ENCODE data around the gene C1orf35.

Gene C1orf35

DNA sequence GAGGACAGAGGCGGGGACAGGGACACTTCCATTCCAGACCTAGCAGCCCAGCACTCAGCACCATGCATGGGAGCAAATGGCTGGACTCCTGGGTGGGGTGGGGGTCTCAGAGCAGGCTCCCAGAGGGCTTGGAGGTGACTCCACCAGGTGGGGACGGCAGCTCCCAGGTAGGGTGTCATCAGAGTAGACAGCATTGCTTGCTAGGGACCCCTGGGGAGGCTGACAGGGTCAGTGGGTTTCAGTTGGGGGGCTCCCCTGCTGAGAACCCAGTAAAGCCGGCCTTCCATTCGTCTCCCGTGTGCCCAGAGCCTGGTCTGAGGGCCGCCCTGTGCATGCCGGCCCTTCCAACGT, 41.8 kb upstream of the C1orf35 start:
- TF ChIP-seq FOXM1 (IDR thresholded peaks at IDR 0.05; ENCODE audit: borderline replicate concordance, low read depth) (no peak), TAF1 (IDR thresholded peaks at IDR 0.05; ENCODE audit: low read depth) (no peak)
- TF ChIP-seq, protein P1, sequence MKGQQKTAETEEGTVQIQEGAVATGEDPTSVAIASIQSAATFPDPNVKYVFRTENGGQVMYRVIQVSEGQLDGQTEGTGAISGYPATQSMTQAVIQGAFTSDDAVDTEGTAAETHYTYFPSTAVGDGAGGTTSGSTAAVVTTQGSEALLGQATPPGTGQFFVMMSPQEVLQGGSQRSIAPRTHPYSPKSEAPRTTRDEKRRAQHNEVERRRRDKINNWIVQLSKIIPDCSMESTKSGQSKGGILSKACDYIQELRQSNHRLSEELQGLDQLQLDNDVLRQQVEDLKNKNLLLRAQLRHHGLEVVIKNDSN (IDR thresholded peaks at IDR 0.05) = no peak

DNA sequence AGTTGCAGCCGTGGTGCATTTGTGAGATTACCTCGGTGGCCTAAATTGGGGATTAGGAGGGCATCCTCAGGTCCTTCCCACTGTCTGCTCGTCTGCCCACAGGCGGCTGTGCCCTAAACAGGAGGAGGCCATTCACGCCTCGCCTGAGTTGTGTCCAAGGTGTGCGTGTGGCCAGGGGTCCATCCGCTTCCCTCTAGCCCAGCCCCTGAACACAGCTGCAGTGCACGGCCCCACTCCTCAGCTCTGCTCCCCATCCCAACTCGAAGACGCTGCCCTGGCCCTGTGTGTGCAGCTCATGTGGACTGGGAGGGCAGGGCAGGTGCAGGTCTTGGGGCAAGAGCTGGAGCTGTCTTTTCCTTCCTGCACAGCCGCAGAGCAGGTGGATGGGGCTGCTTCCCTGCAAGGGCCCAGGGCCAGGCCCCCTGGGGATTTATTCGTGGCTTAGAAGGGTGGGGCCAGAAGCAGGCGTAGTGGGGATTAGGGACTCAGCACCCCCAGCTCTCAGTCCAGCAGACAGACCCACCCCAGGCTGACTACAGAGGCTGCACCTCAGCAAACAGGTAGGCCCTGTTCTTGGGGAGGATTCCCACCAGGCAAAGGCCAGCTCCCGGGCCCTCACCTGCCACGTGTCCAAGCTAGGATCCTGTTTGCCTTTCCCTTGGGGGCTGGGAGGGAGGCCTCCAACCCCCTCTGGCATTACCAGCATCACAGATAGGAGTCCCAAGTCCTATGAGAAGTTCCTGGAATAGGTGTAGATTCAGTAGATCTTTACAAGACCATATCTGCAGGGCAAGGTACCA, 41.3 kb upstream of the C1orf35 start:
- no peak for TF ChIP-seq RAD21 (IDR thresholded peaks at IDR 0.05; ENCODE audit: low read depth)
- TF ChIP-seq ZBTB7A (IDR thresholded peaks at IDR 0.05; ENCODE audit: low read depth) = no peak
- no peak for TF ChIP-seq FOXM1 (IDR thresholded peaks at IDR 0.05; ENCODE audit: borderline replicate concordance, low read depth)
- TF ChIP-seq TAF1 (IDR thresholded peaks at IDR 0.05; ENCODE audit: low read depth) = no peak
- TF ChIP-seq, protein P2, sequence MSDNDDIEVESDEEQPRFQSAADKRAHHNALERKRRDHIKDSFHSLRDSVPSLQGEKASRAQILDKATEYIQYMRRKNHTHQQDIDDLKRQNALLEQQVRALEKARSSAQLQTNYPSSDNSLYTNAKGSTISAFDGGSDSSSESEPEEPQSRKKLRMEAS (IDR thresholded peaks at IDR 0.05) = no peak
- no peak for TF ChIP-seq CREB1 (IDR thresholded peaks at IDR 0.05; ENCODE audit: low read depth)
- no peak for TF ChIP-seq YY1 (IDR thresholded peaks at IDR 0.05; ENCODE audit: low read depth)
- no peak for TF ChIP-seq TEAD4 (IDR thresholded peaks at IDR 0.05)
- TF ChIP-seq EGR1 (IDR thresholded peaks at IDR 0.05) = no peak
- no peak for TF ChIP-seq NFIC (IDR thresholded peaks at IDR 0.05)

DNA sequence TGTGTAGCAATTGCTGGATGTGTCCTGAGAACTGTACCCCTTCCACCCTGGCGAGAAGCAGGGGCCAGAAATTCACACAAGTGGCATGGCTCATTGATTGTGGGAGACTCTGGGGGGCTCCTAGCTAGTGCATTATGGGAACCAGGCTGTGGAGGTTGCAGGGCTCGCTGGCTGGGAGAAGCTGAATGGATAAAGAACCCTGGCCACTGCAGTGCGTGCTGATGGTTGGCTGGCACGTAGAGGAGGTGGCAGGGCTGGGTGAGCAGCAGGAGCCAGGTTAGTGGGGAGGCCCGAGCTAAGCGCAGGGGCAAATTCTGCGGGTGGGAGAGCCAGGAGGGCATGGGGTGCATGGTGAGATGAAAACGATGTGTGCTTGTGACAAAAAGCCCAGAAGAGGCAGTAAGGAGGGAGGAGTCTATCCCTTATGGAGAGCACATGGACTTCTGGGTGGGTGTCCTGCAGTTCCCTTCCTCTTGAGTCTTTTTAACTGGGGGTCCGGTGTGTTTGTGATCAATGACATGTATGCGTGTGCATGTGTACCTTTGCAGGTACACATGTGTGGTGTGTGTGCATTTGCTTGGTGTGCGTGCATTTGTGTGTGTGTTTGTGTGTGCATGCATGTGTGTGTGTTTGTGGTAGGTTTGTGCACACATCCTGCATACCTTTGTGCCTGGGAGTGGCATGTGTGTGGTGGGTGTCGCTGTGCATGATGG, 40.5 kb upstream of the C1orf35 start:
- TF ChIP-seq, protein P2 (IDR thresholded peaks at IDR 0.05) = no peak
- TF ChIP-seq YY1 (IDR thresholded peaks at IDR 0.05; ENCODE audit: low read depth) = no peak
- TF ChIP-seq EGR1 (IDR thresholded peaks at IDR 0.05) = no peak
- TF ChIP-seq, protein P1 (IDR thresholded peaks at IDR 0.05) = no peak
- no peak for TF ChIP-seq TAF1 (IDR thresholded peaks at IDR 0.05; ENCODE audit: low read depth)
- no peak for TF ChIP-seq RAD21 (IDR thresholded peaks at IDR 0.05; ENCODE audit: low read depth)
- TF ChIP-seq TEAD4 (IDR thresholded peaks at IDR 0.05) = no peak
- TF ChIP-seq TCF12 (IDR thresholded peaks at IDR 0.05; ENCODE audit: low read depth) = no peak
- TF ChIP-seq FOXM1 (IDR thresholded peaks at IDR 0.05; ENCODE audit: borderline replicate concordance, low read depth) = no peak
- TF ChIP-seq, protein P3, sequence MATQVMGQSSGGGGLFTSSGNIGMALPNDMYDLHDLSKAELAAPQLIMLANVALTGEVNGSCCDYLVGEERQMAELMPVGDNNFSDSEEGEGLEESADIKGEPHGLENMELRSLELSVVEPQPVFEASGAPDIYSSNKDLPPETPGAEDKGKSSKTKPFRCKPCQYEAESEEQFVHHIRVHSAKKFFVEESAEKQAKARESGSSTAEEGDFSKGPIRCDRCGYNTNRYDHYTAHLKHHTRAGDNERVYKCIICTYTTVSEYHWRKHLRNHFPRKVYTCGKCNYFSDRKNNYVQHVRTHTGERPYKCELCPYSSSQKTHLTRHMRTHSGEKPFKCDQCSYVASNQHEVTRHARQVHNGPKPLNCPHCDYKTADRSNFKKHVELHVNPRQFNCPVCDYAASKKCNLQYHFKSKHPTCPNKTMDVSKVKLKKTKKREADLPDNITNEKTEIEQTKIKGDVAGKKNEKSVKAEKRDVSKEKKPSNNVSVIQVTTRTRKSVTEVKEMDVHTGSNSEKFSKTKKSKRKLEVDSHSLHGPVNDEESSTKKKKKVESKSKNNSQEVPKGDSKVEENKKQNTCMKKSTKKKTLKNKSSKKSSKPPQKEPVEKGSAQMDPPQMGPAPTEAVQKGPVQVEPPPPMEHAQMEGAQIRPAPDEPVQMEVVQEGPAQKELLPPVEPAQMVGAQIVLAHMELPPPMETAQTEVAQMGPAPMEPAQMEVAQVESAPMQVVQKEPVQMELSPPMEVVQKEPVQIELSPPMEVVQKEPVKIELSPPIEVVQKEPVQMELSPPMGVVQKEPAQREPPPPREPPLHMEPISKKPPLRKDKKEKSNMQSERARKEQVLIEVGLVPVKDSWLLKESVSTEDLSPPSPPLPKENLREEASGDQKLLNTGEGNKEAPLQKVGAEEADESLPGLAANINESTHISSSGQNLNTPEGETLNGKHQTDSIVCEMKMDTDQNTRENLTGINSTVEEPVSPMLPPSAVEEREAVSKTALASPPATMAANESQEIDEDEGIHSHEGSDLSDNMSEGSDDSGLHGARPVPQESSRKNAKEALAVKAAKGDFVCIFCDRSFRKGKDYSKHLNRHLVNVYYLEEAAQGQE (IDR thresholded peaks at IDR 0.05; ENCODE audit: low read depth) = no peak
- TF ChIP-seq NFIC (IDR thresholded peaks at IDR 0.05) = no peak
- no peak for TF ChIP-seq CEBPB (IDR thresholded peaks at IDR 0.05)
- no peak for TF ChIP-seq EP300 (IDR thresholded peaks at IDR 0.05; ENCODE audit: borderline replicate concordance)
- no peak for TF ChIP-seq ZBTB7A (IDR thresholded peaks at IDR 0.05; ENCODE audit: low read depth)
- TF ChIP-seq CREB1 (IDR thresholded peaks at IDR 0.05; ENCODE audit: low read depth) = no peak

DNA sequence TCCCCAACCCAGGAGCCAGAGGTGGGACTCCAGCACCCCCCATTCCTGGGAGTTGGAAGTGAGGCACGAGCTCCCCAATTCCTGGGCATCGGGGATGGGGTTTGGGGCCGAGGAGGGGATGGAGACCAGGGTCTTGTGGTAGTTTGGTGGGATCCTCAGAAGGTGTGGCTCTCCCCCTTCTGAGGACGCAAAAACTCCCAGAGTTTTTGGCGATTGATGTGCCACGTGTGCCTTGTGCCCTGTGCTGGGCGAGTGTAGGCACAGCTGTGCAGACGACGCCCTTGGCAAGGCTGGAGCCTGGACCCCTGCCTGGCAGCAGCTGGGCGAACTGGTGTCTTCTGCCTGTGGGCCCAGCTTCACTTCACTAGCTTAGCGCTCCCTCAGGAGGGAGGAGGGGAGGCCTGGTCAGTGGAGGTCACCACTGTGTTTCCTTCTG, 39.6 kb upstream of the C1orf35 start:
- TF ChIP-seq, protein P1 (IDR thresholded peaks at IDR 0.05) = no peak
- TF ChIP-seq TAF1 (IDR thresholded peaks at IDR 0.05; ENCODE audit: low read depth) (no peak), RAD21 (IDR thresholded peaks at IDR 0.05; ENCODE audit: low read depth) (no peak), FOXM1 (IDR thresholded peaks at IDR 0.05; ENCODE audit: borderline replicate concordance, low read depth) (no peak), NFIC (IDR thresholded peaks at IDR 0.05) (no peak), ZBTB7A (IDR thresholded peaks at IDR 0.05; ENCODE audit: low read depth) (no peak), CREB1 (IDR thresholded peaks at IDR 0.05; ENCODE audit: low read depth) (no peak), TEAD4 (IDR thresholded peaks at IDR 0.05) (no peak), EGR1 (IDR thresholded peaks at IDR 0.05) (no peak), CEBPB (IDR thresholded peaks at IDR 0.05) (no peak), EP300 (IDR thresholded peaks at IDR 0.05; ENCODE audit: borderline replicate concordance) (no peak), TCF12 (IDR thresholded peaks at IDR 0.05; ENCODE audit: low read depth) (no peak)
- TF ChIP-seq, protein P3 (IDR thresholded peaks at IDR 0.05; ENCODE audit: low read depth) = no peak
- TF ChIP-seq, protein P2 (IDR thresholded peaks at IDR 0.05) = no peak

All from Ishikawa (cell line).